Karpas-422 (cell line): Measurements from ENCODE around the gene TUBB8B. TPM values are rescaled to one million over a fixed set of nuclear protein-coding genes. Genes with fewer than 3 reads are reported as not detected.
"Not testable (repeated sequence)": the region's sequence is repeated elsewhere in the genome, so short reads cannot be mapped to it uniquely, and the experiment has no call there.

Experiments
- DNase-seq: peaks from one replicate; pipeline ENCODE4 v3.0.0-alpha.2; 2015
- H2AFZ ChIP-seq: fragments of 200-600 bp; sonication (generic); 2 replicates; pipeline ENCODE4 v1.6.1; 2014; ENCODE audit warnings: antibody characterized with exemption, low read length, mixed read lengths
- H3K27ac ChIP-seq: fragments of 200-600 bp; sonication (generic); 2 replicates; pipeline ENCODE4 v1.5.1; 2014; ENCODE audit warnings: mild to moderate bottlenecking, low read length, moderate library complexity
- H3K27me3 ChIP-seq: fragments of 200-600 bp; sonication (generic); 2 replicates; pipeline ENCODE4 v1.6.1; 2014; ENCODE audit warnings: low read length, mixed read lengths
- H3K36me3 ChIP-seq: fragments of 200-600 bp; sonication (generic); 2 replicates; pipeline ENCODE4 v1.6.1; 2014; ENCODE audit warnings: low read length, mixed read lengths; ENCODE audit not compliant: insufficient read depth
- H3K4me1 ChIP-seq: fragments of 200-600 bp; sonication (generic); 2 replicates; pipeline ENCODE4 v1.6.1; 2014; ENCODE audit warnings: mild to moderate bottlenecking, low read length, mixed read lengths
- H3K4me2 ChIP-seq: fragments of 200-600 bp; sonication (generic); 2 replicates; pipeline ENCODE4 v1.6.1; 2014; ENCODE audit warnings: low read length, low read depth, mild to moderate bottlenecking; ENCODE audit not compliant: poor library complexity, severe bottlenecking
- H3K4me3 ChIP-seq: fragments of 200-600 bp; sonication (generic); 2 replicates; pipeline ENCODE4 v1.5.1; 2014; ENCODE audit warnings: mild to moderate bottlenecking, antibody characterized with exemption, low read length, mixed read lengths
- H3K79me2 ChIP-seq: fragments of 200-600 bp; sonication (generic); 2 replicates; pipeline ENCODE4 v1.6.1; 2014; ENCODE audit warnings: mild to moderate bottlenecking, low read length, mixed read lengths
- H3K9ac ChIP-seq: fragments of 200-600 bp; sonication (generic); 2 replicates; pipeline ENCODE4 v1.6.0; 2014; ENCODE audit warnings: low read length
- H3K9me2 ChIP-seq: fragments of 200-600 bp; sonication (generic), shearing (Covaris generic); replicated peaks from 2 replicates; pipeline ENCODE4 v1.6.0; 2014; ENCODE audit warnings: mild to moderate bottlenecking, low read length, moderate library complexity; ENCODE audit not compliant: insufficient read depth
- H3K9me3 ChIP-seq: fragments of 300-700, 200-600 bp; sonication (generic); 2 replicates; pipeline ENCODE4 v1.6.1; 2014; ENCODE audit warnings: low read length, mixed read lengths
- H4K20me1 ChIP-seq: fragments of 200-600 bp; sonication (generic); 2 replicates; pipeline ENCODE4 v1.6.1; 2014; ENCODE audit warnings: mild to moderate bottlenecking, antibody characterized with exemption, low read length, low read depth; ENCODE audit not compliant: insufficient read depth
- total RNA-seq: library from RNA; depleted of rRNA; stranded (reverse); fragments of >200 nt; shearing (Covaris generic); gene quantifications from 2 replicates; pipeline ENCODE4 v1.2.3, GENCODE V29; 2014; ENCODE audit warnings: low replicate concordance

The TUBB8B gene
- total RNA-seq, 1 experiment from 2014 or later = not detected

GRCh38 chr18:64279-64678 lies 14.9 kb upstream of the TUBB8B start:
- not testable (repeated sequence) for H3K4me3 ChIP-seq, DNase-seq, H3K9ac ChIP-seq, H2AFZ ChIP-seq, H3K4me2 ChIP-seq, H3K27ac ChIP-seq, H3K4me1 ChIP-seq, H3K27me3 ChIP-seq, H3K9me3 ChIP-seq, H3K9me2 ChIP-seq, H4K20me1 ChIP-seq, H3K79me2 ChIP-seq, H3K36me3 ChIP-seq

GRCh38 chr18:63656-64055 lies 14.2 kb upstream of the TUBB8B start:
- H3K79me2 ChIP-seq, H3K9me3 ChIP-seq, H3K27me3 ChIP-seq, H3K9ac ChIP-seq, H2AFZ ChIP-seq, H3K27ac ChIP-seq, H3K9me2 ChIP-seq, H3K4me2 ChIP-seq, H3K4me1 ChIP-seq, H3K4me3 ChIP-seq, H3K36me3 ChIP-seq, H4K20me1 ChIP-seq, DNase-seq: not testable (repeated sequence)

- H3K4me2 ChIP-seq, H3K27me3 ChIP-seq, H3K4me3 ChIP-seq, H3K79me2 ChIP-seq, H3K9me3 ChIP-seq, H3K4me1 ChIP-seq, H3K27ac ChIP-seq, H3K9me2 ChIP-seq, H3K9ac ChIP-seq, H3K36me3 ChIP-seq, H4K20me1 ChIP-seq, DNase-seq, H2AFZ ChIP-seq: not testable (repeated sequence)
Measured at GRCh38 chr18:54388-54787, 5.0 kb upstream of the TUBB8B start.

GRCh38 chr18:48696-49095 lies 719 bp downstream of the TUBB8B start:
- not testable (repeated sequence) for H3K36me3 ChIP-seq, H3K4me3 ChIP-seq, H2AFZ ChIP-seq, H3K9me2 ChIP-seq, H3K27me3 ChIP-seq, H3K79me2 ChIP-seq, H3K4me2 ChIP-seq, H3K9me3 ChIP-seq, H4K20me1 ChIP-seq, H3K4me1 ChIP-seq, H3K27ac ChIP-seq, H3K9ac ChIP-seq, DNase-seq

- H4K20me1 ChIP-seq, H3K9ac ChIP-seq, H3K36me3 ChIP-seq, H3K4me1 ChIP-seq, H3K27ac ChIP-seq, H3K27me3 ChIP-seq, H3K79me2 ChIP-seq, H3K4me2 ChIP-seq, H3K9me3 ChIP-seq, H3K9me2 ChIP-seq, H3K4me3 ChIP-seq, H2AFZ ChIP-seq, DNase-seq: not testable (repeated sequence)
Measured at GRCh38 chr18:13177-13576, 36.2 kb downstream of the TUBB8B start.

- not testable (repeated sequence) for H3K9me2 ChIP-seq, H3K4me2 ChIP-seq, H2AFZ ChIP-seq, H3K4me3 ChIP-seq, H4K20me1 ChIP-seq, H3K4me1 ChIP-seq, DNase-seq, H3K9ac ChIP-seq, H3K9me3 ChIP-seq, H3K27ac ChIP-seq, H3K36me3 ChIP-seq, H3K27me3 ChIP-seq, H3K79me2 ChIP-seq
Measured at GRCh38 chr18:12773-13172, 36.6 kb downstream of the TUBB8B start.

GRCh38 chr18:11383-12274 lies 37.8 kb downstream of the TUBB8B start:
- not testable (repeated sequence) for DNase-seq, H3K27ac ChIP-seq, H3K79me2 ChIP-seq, H3K27me3 ChIP-seq, H3K4me2 ChIP-seq, H3K36me3 ChIP-seq, H4K20me1 ChIP-seq, H3K9ac ChIP-seq, H3K9me3 ChIP-seq, H3K9me2 ChIP-seq, H3K4me1 ChIP-seq, H3K4me3 ChIP-seq, H2AFZ ChIP-seq

- not testable (repeated sequence) for H3K4me1 ChIP-seq, H3K79me2 ChIP-seq, H4K20me1 ChIP-seq, H3K9ac ChIP-seq, H3K27me3 ChIP-seq, H3K27ac ChIP-seq, H3K36me3 ChIP-seq, H3K4me2 ChIP-seq, H3K9me3 ChIP-seq, H3K4me3 ChIP-seq, DNase-seq, H3K9me2 ChIP-seq, H2AFZ ChIP-seq
Measured at GRCh38 chr18:10624-11184, 38.7 kb downstream of the TUBB8B start.
